Stimulated activated CD4-positive, alpha-beta T cell treated with anti-CD3 and anti-CD28 coated beads, Interleukin-2, amount 100 ng/mL, for 48 hours (primary cell): ENCODE results near the gene IQUB.
"Not testable (repeated sequence)": the region's sequence is repeated elsewhere in the genome, so short reads cannot be mapped to it uniquely, and the experiment has no call there.

Source experiments
- DNase-seq, 2 donors: peaks; one replicate each; pipeline ENCODE4 v3.0.0-alpha.2; 2020

Gene IQUB

GRCh38 chr7:123538897-123539296 is 4.5 kb upstream of the IQUB start:
- DNase-seq = no peak

GRCh38 chr7:123538189-123538714 is 3.9 kb upstream of the IQUB start:
- DNase-seq = no peak

GRCh38 chr7:123537026-123537642 is 2.7 kb upstream of the IQUB start:
- DNase-seq = no peak

- DNase-seq = no peak
These were observed 1.1 kb upstream of the IQUB start for GRCh38 chr7:123535517-123535916.

GRCh38 chr7:123533929-123534382 is 439 bp downstream of the IQUB start:
- no peak for DNase-seq

- no peak for DNase-seq
These were observed 860 bp downstream of the IQUB start for GRCh38 chr7:123533553-123533917.

GRCh38 chr7:123532788-123533552 is 1.4 kb downstream of the IQUB start:
- not testable (repeated sequence) for DNase-seq

GRCh38 chr7:123532343-123532742 is 2.1 kb downstream of the IQUB start:
- not testable (repeated sequence) for DNase-seq

- DNase-seq = not testable (repeated sequence)
These were observed 4.3 kb downstream of the IQUB start for GRCh38 chr7:123530035-123530591.

GRCh38 chr7:123528265-123528664 is 6.1 kb downstream of the IQUB start:
- no peak for DNase-seq

GRCh38 chr7:123527712-123528225 is 6.6 kb downstream of the IQUB start:
- DNase-seq = not testable (repeated sequence)

GRCh38 chr7:123526533-123526932 is 7.9 kb downstream of the IQUB start:
- not testable (repeated sequence) for DNase-seq

- no peak for DNase-seq
These were observed 12.3 kb downstream of the IQUB start for GRCh38 chr7:123522066-123522465.

GRCh38 chr7:123505221-123505620 is 29.2 kb downstream of the IQUB start:
- no peak for DNase-seq

GRCh38 chr7:123502201-123502600 is 32.2 kb downstream of the IQUB start:
- no peak for DNase-seq

GRCh38 chr7:123500878-123501489 is 33.4 kb downstream of the IQUB start:
- no peak for DNase-seq

GRCh38 chr7:123499211-123499970 is 35.0 kb downstream of the IQUB start:
- DNase-seq = no peak

GRCh38 chr7:123498601-123499000 is 35.8 kb downstream of the IQUB start:
- DNase-seq = no peak

- no peak for DNase-seq
These were observed 36.4 kb downstream of the IQUB start for GRCh38 chr7:123498031-123498430.

- peak; percentile 15 to 22 for DNase-seq
These were observed 40.1 kb downstream of the IQUB start for GRCh38 chr7:123494193-123494796.

GRCh38 chr7:123492485-123492884 is 41.9 kb downstream of the IQUB start:
- DNase-seq = no peak

- no peak for DNase-seq
These were observed 48.7 kb downstream of the IQUB start for GRCh38 chr7:123485721-123486120.
